ENCODE results near the gene RBM39.
"Not testable (repeated sequence)": the region's sequence is repeated elsewhere in the genome, so short reads cannot be mapped to it uniquely, and the experiment has no call there.

The RBM39 gene

GRCh38 chr20:35710884-35711587 is 31.0 kb downstream of the RBM39 start:
- DNase-seq (ENCODE audit: low read depth) = no peak
- TF ChIP-seq CTCF (IDR thresholded peaks at IDR 0.05; ENCODE audit: control insufficient read depth, insufficient read depth, low read depth, low read length, missing control alignments) = no peak
- no peak overlapping the region for H3K4me3 ChIP-seq (ENCODE audit: control insufficient read depth, low read depth, low read length)

GRCh38 chr20:35710039-35710438 is 32.0 kb downstream of the RBM39 start:
- no peak overlapping the region for H3K4me3 ChIP-seq (ENCODE audit: control insufficient read depth, low read depth, low read length)
- no peak for TF ChIP-seq CTCF (IDR thresholded peaks at IDR 0.05; ENCODE audit: control insufficient read depth, insufficient read depth, low read depth, low read length, missing control alignments)
- DNase-seq (ENCODE audit: low read depth) = no peak

- no peak for DNase-seq (ENCODE audit: low read depth)
- TF ChIP-seq CTCF (IDR thresholded peaks at IDR 0.05; ENCODE audit: control insufficient read depth, insufficient read depth, low read depth, low read length, missing control alignments) = no peak
- H3K4me3 ChIP-seq (ENCODE audit: control insufficient read depth, low read depth, low read length) = no peak overlapping the region
Observed at GRCh38 chr20:35709259-35709658, 32.8 kb downstream of the RBM39 start.

- DNase-seq (ENCODE audit: low read depth) = no peak
Observed at GRCh38 chr20:35708502-35708901, 33.6 kb downstream of the RBM39 start.

GRCh38 chr20:35706591-35707529 is 35.2 kb downstream of the RBM39 start:
- not testable (repeated sequence) for DNase-seq (ENCODE audit: low read depth); H3K4me3 ChIP-seq (ENCODE audit: control insufficient read depth, low read depth, low read length)

More at GRCh38 chr20:35708502-35708901, 33.6 kb downstream of the RBM39 start:
- H3K4me3 ChIP-seq (ENCODE audit: control insufficient read depth, low read depth, low read length) = no peak overlapping the region
- no peak for TF ChIP-seq CTCF (IDR thresholded peaks at IDR 0.05; ENCODE audit: control insufficient read depth, insufficient read depth, low read depth, low read length, missing control alignments)

GRCh38 chr20:35705894-35706293 is 36.2 kb downstream of the RBM39 start:
- H3K4me3 ChIP-seq (ENCODE audit: control insufficient read depth, low read depth, low read length); DNase-seq (ENCODE audit: low read depth): not testable (repeated sequence)

- no peak overlapping the region for H3K4me3 ChIP-seq (ENCODE audit: control insufficient read depth, low read depth, low read length)
- no peak for TF ChIP-seq CTCF (IDR thresholded peaks at IDR 0.05; ENCODE audit: control insufficient read depth, insufficient read depth, low read depth, low read length, missing control alignments)
- no peak for DNase-seq (ENCODE audit: low read depth)
Observed at GRCh38 chr20:35704514-35705261, 37.4 kb downstream of the RBM39 start.

Data from AG09309 (cell line).